OCI-M1 (cell line): ENCODE measurements around the gene TBC1D24.

Experiments used
- DNase-seq: peaks from one replicate; lab custom pipeline; 2025; lab: John Stamatoyannopoulos, UW

TBC1D24 gene

GRCh38 chr16:2517954-2518605 lies 43.2 kb downstream of the TBC1D24 start:
- no peak for DNase-seq

GRCh38 chr16:2518823-2519710 lies 44.1 kb downstream of the TBC1D24 start:
- DNase-seq, result no peak

- no peak for DNase-seq
Observed at GRCh38 chr16:2519711-2520080, 44.8 kb downstream of the TBC1D24 start.

GRCh38 chr16:2520097-2520783 lies 45.3 kb downstream of the TBC1D24 start, which contains the start of gene AMDHD2:
Gene AMDHD2 (plus strand): TSS chr16:2520371. CDS start chr16:2520459, 88 bp downstream.
- peak; percentile 94 for DNase-seq

GRCh38 chr16:2520784-2521531 lies 46.0 kb downstream of the TBC1D24 start:
- DNase-seq, result peak; percentile 73

- DNase-seq, result no peak
Observed at GRCh38 chr16:2523801-2524231, 48.9 kb downstream of the TBC1D24 start.

GRCh38 chr16:2524339-2524938 lies 49.5 kb downstream of the TBC1D24 start:
- DNase-seq, result no peak

GRCh38 chr16:2526135-2526534 lies 51.2 kb downstream of the TBC1D24 start:
- DNase-seq, result no peak

GRCh38 chr16:2527071-2527783 lies 52.3 kb downstream of the TBC1D24 start:
- no peak for DNase-seq

GRCh38 chr16:2527784-2528100 lies 52.8 kb downstream of the TBC1D24 start:
- DNase-seq, result no peak

- DNase-seq, result no peak
Observed at GRCh38 chr16:2528161-2529060, 53.5 kb downstream of the TBC1D24 start.

GRCh38 chr16:2529061-2529931 lies 54.4 kb downstream of the TBC1D24 start:
- DNase-seq, result no peak

GRCh38 chr16:2529961-2530628 lies 55.2 kb downstream of the TBC1D24 start:
- no peak for DNase-seq

- no peak for DNase-seq
Observed at GRCh38 chr16:2530629-2531318, 55.8 kb downstream of the TBC1D24 start.

GRCh38 chr16:2531371-2531695 lies 56.4 kb downstream of the TBC1D24 start, which contains the start of gene CEMP1:
Gene CEMP1 (minus strand): TSS chr16:2531408. CDS start chr16:2531073, 335 bp downstream.
- no peak for DNase-seq

GRCh38 chr16:2531696-2532493 lies 57.0 kb downstream of the TBC1D24 start:
- peak; percentile 98 for DNase-seq
